Suprapubic skin (tissue), 4 donors: ENCODE data around the gene RSBN1L. TPM values are rescaled to one million over a fixed set of nuclear protein-coding genes. Genes with fewer than 3 reads are reported as not detected.

Experiments
- DNase-seq, 2 donors: peaks; one replicate each; pipeline ENCODE4 v3.0.0-alpha.2; 2019; ENCODE audit warnings: low spot score in 2 of 2
- H3K27ac ChIP-seq: fragments of 200-600 bp; sonication (generic); one replicate; pipeline ENCODE4 v1.5.1; 2019
- H3K27me3 ChIP-seq: fragments of 200-600 bp; sonication (generic); one replicate; pipeline ENCODE4 v1.5.1; 2019
- H3K36me3 ChIP-seq: fragments of 200-600 bp; sonication (generic); one replicate; pipeline ENCODE4 v1.5.1; 2019
- H3K4me1 ChIP-seq: fragments of 200-600 bp; sonication (generic); one replicate; pipeline ENCODE4 v1.5.1; 2019
- H3K4me3 ChIP-seq: fragments of 200-600 bp; sonication (generic); one replicate; pipeline ENCODE4 v1.5.1; 2019; ENCODE audit warnings: mild to moderate bottlenecking
- H3K9me3 ChIP-seq: fragments of 200-600 bp; sonication (generic); one replicate; pipeline ENCODE4 v1.5.1; 2019
- CTCF ChIP-seq, 2 donors: fragments of 200-600 bp in 1 of 2; fragments of 450-650 bp in 1 of 2; sonication (generic) in 1 of 2; IDR thresholded peaks; one replicate each; pipeline ENCODE4 v1.5.1; 2016 to 2019; ENCODE audit warnings: antibody characterized with exemption in 2 of 2, mild to moderate bottlenecking in 1 of 2, moderate library complexity in 1 of 2
- EP300 ChIP-seq: sonication (generic); formaldehyde crosslinking; IDR thresholded peaks from one replicate; pipeline ENCODE4 v1.6.1; 2017; ENCODE audit warnings: antibody characterized with exemption
- POLR2A ChIP-seq, 2 donors: fragments of 450-650 bp; IDR thresholded peaks; one replicate each; pipeline ENCODE4 v1.6.1; 2017; ENCODE audit warnings: antibody characterized with exemption in 2 of 2, mild to moderate bottlenecking in 2 of 2, moderate library complexity in 2 of 2
- POLR2AphosphoS5 ChIP-seq, 3 donors: sonication (generic); formaldehyde crosslinking; IDR thresholded peaks; one replicate each; pipeline ENCODE4 v1.6.1; 2017; ENCODE audit warnings: antibody characterized with exemption in 3 of 3
- WGBS: methylation state at CpG from one replicate; pipeline ENCODE4 v1.1.5; 2018; 5-methylcytosine and 5-hydroxymethylcytosine counted together
- total RNA-seq, 4 donors: library from RNA; depleted of rRNA; stranded (reverse); fragments of >200 nt; gene quantifications; one replicate each; pipeline ENCODE4 v1.1.0, GENCODE V29; 2016

Gene RSBN1L
- total RNA-seq, 4 donors from 2014 or later, result 17.1 to 19.7 (median 18.3) TPM

- WGBS, result 100% methylated on average over 2 of the region's 2 CpGs
- no peak for TF ChIP-seq EP300
- TF ChIP-seq POLR2A (IDR thresholded peaks at IDR 0.05), result no peak
- TF ChIP-seq POLR2AphosphoS5 (IDR thresholded peaks at IDR 0.05), result no peak
- TF ChIP-seq CTCF (IDR thresholded peaks at IDR 0.05), result no peak
Measured at GRCh38 chr7:77820967-77821366, 124.7 kb downstream of the RSBN1L start.

GRCh38 chr7:77822269-77822668, 126.0 kb downstream of the RSBN1L start:
- no peaks in the 10 kb centered on the region for H3K27me3 ChIP-seq

More at GRCh38 chr7:77820967-77821366, 124.7 kb downstream of the RSBN1L start:
- H3K27me3 ChIP-seq, result no peaks in the 10 kb centered on the region
- no peak overlapping the region for H3K27ac ChIP-seq
- no peaks in the 10 kb centered on the region for H3K4me1 ChIP-seq
- DNase-seq, result no peak
- peaks cover 5% of the 10 kb centered on the region for H3K36me3 ChIP-seq
- H3K4me3 ChIP-seq, result no peak overlapping the region
- peaks cover 30% of the 10 kb centered on the region for H3K9me3 ChIP-seq

GRCh38 chr7:77823787-77824186, 127.5 kb downstream of the RSBN1L start:
- 92% methylated on average over 2 of the region's 2 CpGs for WGBS
- Histone ChIP-seq H3K27me3 (no peaks in the 10 kb centered on the region), H3K36me3 (peaks cover 5% of the 10 kb centered on the region), H3K27ac (no peak overlapping the region), H3K4me3 (no peak overlapping the region), H3K9me3 (peaks cover 30% of the 10 kb centered on the region), H3K4me1 (no peaks in the 10 kb centered on the region)
- DNase-seq, result no peak
- TF ChIP-seq EP300 (no peak), POLR2AphosphoS5 (IDR thresholded peaks at IDR 0.05) (no peak), CTCF (IDR thresholded peaks at IDR 0.05) (no peak), POLR2A (IDR thresholded peaks at IDR 0.05) (no peak)

More at GRCh38 chr7:77822269-77822668, 126.0 kb downstream of the RSBN1L start:
- Histone ChIP-seq H3K27ac (no peak overlapping the region), H3K9me3 (peaks cover 30% of the 10 kb centered on the region), H3K4me1 (no peaks in the 10 kb centered on the region), H3K36me3 (peaks cover 5% of the 10 kb centered on the region), H3K4me3 (no peak overlapping the region)
- TF ChIP-seq CTCF (IDR thresholded peaks at IDR 0.05), result no peak
- TF ChIP-seq POLR2AphosphoS5 (IDR thresholded peaks at IDR 0.05), result no peak
- no peak for TF ChIP-seq POLR2A (IDR thresholded peaks at IDR 0.05)
- TF ChIP-seq EP300, result no peak
- no CpG with 5 or more reads among the region's 1 CpG for WGBS
- DNase-seq, result no peak

GRCh38 chr7:77824636-77825035, 128.4 kb downstream of the RSBN1L start:
- H3K36me3 ChIP-seq, result peaks cover 5% of the 10 kb centered on the region
- WGBS, result 97% methylated on average over 5 of the region's 5 CpGs
- H3K9me3 ChIP-seq, result peaks cover 28% of the 10 kb centered on the region
- DNase-seq, result no peak
- no peaks in the 10 kb centered on the region for H3K27me3 ChIP-seq
- H3K4me1 ChIP-seq, result no peaks in the 10 kb centered on the region
- H3K4me3 ChIP-seq, result no peak overlapping the region
- H3K27ac ChIP-seq, result no peak overlapping the region
- TF ChIP-seq POLR2AphosphoS5 (IDR thresholded peaks at IDR 0.05), result no peak
- no peak for TF ChIP-seq POLR2A (IDR thresholded peaks at IDR 0.05)
- TF ChIP-seq CTCF (IDR thresholded peaks at IDR 0.05), result no peak
- no peak for TF ChIP-seq EP300

GRCh38 chr7:77825131-77825530, 128.9 kb downstream of the RSBN1L start:
- 93% methylated on average over 3 of the region's 3 CpGs for WGBS
- DNase-seq, result no peak
- no peaks in the 10 kb centered on the region for H3K27me3 ChIP-seq
- peaks cover 25% of the 10 kb centered on the region for H3K9me3 ChIP-seq
- H3K4me1 ChIP-seq, result no peaks in the 10 kb centered on the region
- no peak overlapping the region for H3K4me3 ChIP-seq
- TF ChIP-seq POLR2A (IDR thresholded peaks at IDR 0.05) (no peak), CTCF (IDR thresholded peaks at IDR 0.05) (no peak), POLR2AphosphoS5 (IDR thresholded peaks at IDR 0.05) (no peak), EP300 (no peak)
- no peak overlapping the region for H3K27ac ChIP-seq
- peaks cover 4% of the 10 kb centered on the region for H3K36me3 ChIP-seq
